GM18502 (cell line): ENCODE data around the gene BCL11B.
"Not testable (repeated sequence)": the region's sequence is repeated elsewhere in the genome, so short reads cannot be mapped to it uniquely, and the experiment has no call there.

Experiments
- ATAC-seq: cut with Tn5 transposase; IDR thresholded peaks from one replicate; pipeline ENCODE4 v1.9.1; 2021; ENCODE audit warnings: mild to moderate bottlenecking; ENCODE audit not compliant: unreplicated experiment, poor library complexity

The BCL11B gene

GRCh38 chr14:99228760-99229159 is 43.2 kb downstream of the BCL11B start:
- ATAC-seq, result not testable (repeated sequence)

- no peak for ATAC-seq
These were observed 45.3 kb downstream of the BCL11B start for GRCh38 chr14:99226687-99227086.

- no peak for ATAC-seq
These were observed 46.4 kb downstream of the BCL11B start for GRCh38 chr14:99225436-99226203.

GRCh38 chr14:99224948-99225347 is 47.0 kb downstream of the BCL11B start:
- ATAC-seq, result no peak

GRCh38 chr14:99224116-99224910 is 47.7 kb downstream of the BCL11B start:
- ATAC-seq, result no peak

- no peak for ATAC-seq
These were observed 50.6 kb downstream of the BCL11B start for GRCh38 chr14:99221445-99221844.

- ATAC-seq, result no peak
These were observed 54.7 kb downstream of the BCL11B start for GRCh38 chr14:99217066-99217955.

GRCh38 chr14:99216191-99216590 is 55.8 kb downstream of the BCL11B start:
- no peak for ATAC-seq

GRCh38 chr14:99215277-99215676 is 56.7 kb downstream of the BCL11B start:
- no peak for ATAC-seq

GRCh38 chr14:99214701-99215100 is 57.3 kb downstream of the BCL11B start:
- no peak for ATAC-seq

GRCh38 chr14:99213527-99213971 is 58.4 kb downstream of the BCL11B start:
- no peak for ATAC-seq

- ATAC-seq, result no peak
These were observed 58.9 kb downstream of the BCL11B start for GRCh38 chr14:99213101-99213500.

GRCh38 chr14:99212646-99213045 is 59.4 kb downstream of the BCL11B start:
- ATAC-seq, result no peak

GRCh38 chr14:99212199-99212598 is 59.8 kb downstream of the BCL11B start:
- no peak for ATAC-seq

- no peak for ATAC-seq
These were observed 60.6 kb downstream of the BCL11B start for GRCh38 chr14:99211410-99211809.

- no peak for ATAC-seq
These were observed 61.7 kb downstream of the BCL11B start for GRCh38 chr14:99210333-99210732.

GRCh38 chr14:99209409-99209808 is 62.6 kb downstream of the BCL11B start:
- ATAC-seq, result no peak

GRCh38 chr14:99208318-99208717 is 63.7 kb downstream of the BCL11B start:
- no peak for ATAC-seq

GRCh38 chr14:99207456-99207855 is 64.5 kb downstream of the BCL11B start:
- ATAC-seq, result no peak

- ATAC-seq, result no peak
These were observed 65.9 kb downstream of the BCL11B start for GRCh38 chr14:99206090-99206489.
